Right atrium auricular region (tissue), 2 donors: ENCODE data around the gene ZNF143. TPM values are rescaled to one million over a fixed set of nuclear protein-coding genes. Genes with fewer than 3 reads are reported as not detected.
A peak's percentile ranks its signal among the peaks of the same experiment; 100 is the strongest.

Experiments
- DNase-seq: peaks from one replicate; pipeline ENCODE4 v3.0.0-alpha.2; 2019; ENCODE audit warnings: low spot score
- H3K27ac ChIP-seq, 2 donors: fragments of 200-600 bp; sonication (generic); 1 replicate in 1 of 2; 2 replicates in 1 of 2; pipeline ENCODE4 v1.5.1; 2016 to 2019
- H3K27me3 ChIP-seq, 2 donors: fragments of 200-600 bp; sonication (generic); one replicate each; pipeline versions ENCODE4 v1.5.1 to v1.6.0; 2017 to 2019
- H3K36me3 ChIP-seq: fragments of 200-600 bp; sonication (generic); one replicate; pipeline ENCODE4 v1.5.1; 2016
- H3K4me1 ChIP-seq, 2 donors: fragments of 200-600 bp; sonication (generic); one replicate each; pipeline versions ENCODE4 v1.5.1 to v1.6.0; 2017 to 2019
- H3K4me3 ChIP-seq, 2 donors: fragments of 200-600 bp; sonication (generic); 1 replicate in 1 of 2; 2 replicates in 1 of 2; pipeline ENCODE4 v1.5.1; 2017 to 2019; ENCODE audit warnings: mild to moderate bottlenecking in 1 of 2, moderate library complexity in 1 of 2
- H3K9me3 ChIP-seq, 2 donors: fragments of 200-600 bp; sonication (generic); one replicate each; pipeline ENCODE4 v1.5.1; 2019
- total RNA-seq, 2 donors: library from RNA; depleted of rRNA; stranded (reverse); fragments of >200 nt; gene quantifications; one replicate each; pipeline ENCODE4 v1.1.0, GENCODE V29; 2016
- TF ChIP-seq, protein P1 (sequence below), 2 donors: fragments of 200-600 bp; sonication (generic); IDR thresholded peaks; one replicate each; pipeline ENCODE4 v1.5.1; 2019; ENCODE audit warnings: antibody characterized with exemption in 2 of 2

The ZNF143 gene
- total RNA-seq, 2 donors from 2014 or later: 19.0 to 22.8 TPM

DNA sequence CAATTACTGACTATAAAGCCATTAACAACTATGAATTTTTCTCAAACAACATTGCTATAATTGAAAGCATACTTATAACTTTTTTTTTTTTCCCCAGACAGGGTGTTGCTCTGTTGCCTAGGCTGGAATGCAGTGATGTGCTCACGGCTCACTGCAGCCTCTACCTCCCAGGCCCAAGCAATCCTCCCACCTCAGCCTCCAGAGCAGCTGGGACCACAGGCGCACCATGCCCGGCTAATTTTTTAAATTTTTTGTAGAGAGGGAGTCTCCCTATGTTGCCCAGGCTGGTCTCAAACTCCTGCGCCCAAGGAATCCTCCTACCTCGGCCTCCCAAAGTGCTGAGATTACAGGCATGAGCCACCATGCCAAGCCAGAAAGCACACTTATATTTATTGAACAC is 106.6 kb downstream of the ZNF143 start:
- no peaks in the 10 kb centered on the region for H3K36me3 ChIP-seq
- H3K9me3 ChIP-seq: no peaks in the 10 kb centered on the region
- no peaks in the 10 kb centered on the region for H3K27me3 ChIP-seq
- DNase-seq: no peak
- TF ChIP-seq, protein P1, sequence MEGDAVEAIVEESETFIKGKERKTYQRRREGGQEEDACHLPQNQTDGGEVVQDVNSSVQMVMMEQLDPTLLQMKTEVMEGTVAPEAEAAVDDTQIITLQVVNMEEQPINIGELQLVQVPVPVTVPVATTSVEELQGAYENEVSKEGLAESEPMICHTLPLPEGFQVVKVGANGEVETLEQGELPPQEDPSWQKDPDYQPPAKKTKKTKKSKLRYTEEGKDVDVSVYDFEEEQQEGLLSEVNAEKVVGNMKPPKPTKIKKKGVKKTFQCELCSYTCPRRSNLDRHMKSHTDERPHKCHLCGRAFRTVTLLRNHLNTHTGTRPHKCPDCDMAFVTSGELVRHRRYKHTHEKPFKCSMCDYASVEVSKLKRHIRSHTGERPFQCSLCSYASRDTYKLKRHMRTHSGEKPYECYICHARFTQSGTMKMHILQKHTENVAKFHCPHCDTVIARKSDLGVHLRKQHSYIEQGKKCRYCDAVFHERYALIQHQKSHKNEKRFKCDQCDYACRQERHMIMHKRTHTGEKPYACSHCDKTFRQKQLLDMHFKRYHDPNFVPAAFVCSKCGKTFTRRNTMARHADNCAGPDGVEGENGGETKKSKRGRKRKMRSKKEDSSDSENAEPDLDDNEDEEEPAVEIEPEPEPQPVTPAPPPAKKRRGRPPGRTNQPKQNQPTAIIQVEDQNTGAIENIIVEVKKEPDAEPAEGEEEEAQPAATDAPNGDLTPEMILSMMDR (IDR thresholded peaks at IDR 0.05): no peak
- peak overlapping the region; percentile 89 to 99 for H3K27ac ChIP-seq
- peaks cover 0 to 55% of the 10 kb centered on the region in 2 donors for H3K4me1 ChIP-seq
- H3K4me3 ChIP-seq: no peak overlapping the region

DNA sequence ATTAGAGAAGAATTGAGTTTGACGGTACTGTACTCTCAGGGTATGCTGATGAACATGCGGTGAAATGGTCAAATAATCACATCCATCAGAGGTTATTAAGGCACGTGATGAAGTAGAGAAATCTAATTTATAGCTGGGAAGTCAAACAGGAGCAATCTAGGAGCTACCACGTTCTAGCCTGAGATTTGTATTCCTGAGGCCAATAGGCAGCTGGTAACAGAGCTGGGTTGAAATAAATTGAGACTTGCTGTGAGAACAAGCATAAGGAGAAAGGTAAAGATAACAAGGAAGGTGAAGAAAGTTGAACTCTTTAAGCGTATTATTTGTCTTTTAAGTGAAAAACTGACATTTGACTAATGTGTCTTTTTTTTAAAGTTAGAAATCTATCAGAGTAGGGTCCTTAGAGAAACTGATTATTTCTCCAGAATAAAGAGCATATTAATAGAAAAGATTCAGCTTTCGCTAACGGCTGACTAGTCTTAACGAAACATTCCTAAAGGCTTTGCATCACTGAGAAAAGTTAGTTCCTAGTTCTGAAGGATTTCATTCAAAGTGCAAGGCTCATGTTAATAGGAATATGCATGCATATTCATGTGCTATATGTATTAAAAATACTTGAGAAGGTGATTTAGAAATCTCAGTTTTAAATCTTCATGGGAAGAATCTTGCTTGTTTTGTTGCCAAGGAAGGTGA is 107.5 kb downstream of the ZNF143 start:
- Histone ChIP-seq H3K27me3 (no peaks in the 10 kb centered on the region), H3K4me1 (peaks cover 0 to 58% of the 10 kb centered on the region in 2 donors), H3K9me3 (no peaks in the 10 kb centered on the region), H3K4me3 (no peak overlapping the region), H3K36me3 (no peaks in the 10 kb centered on the region), H3K27ac (peak overlapping the region; percentile 89 to 99)
- DNase-seq: no peak
- TF ChIP-seq, protein P1 (IDR thresholded peaks at IDR 0.05): no peak

- TF ChIP-seq, protein P1 (IDR thresholded peaks at IDR 0.05): no peak
- H3K4me1 ChIP-seq: peaks cover 0 to 58% of the 10 kb centered on the region in 2 donors
- no peaks in the 10 kb centered on the region for H3K9me3 ChIP-seq
- no peaks in the 10 kb centered on the region for H3K36me3 ChIP-seq
- H3K4me3 ChIP-seq: peak overlapping the region in 1 of 2 donors; percentile 16
- peak overlapping the region; percentile 89 to 99 for H3K27ac ChIP-seq
- peak; percentile 83 for DNase-seq
- H3K27me3 ChIP-seq: no peaks in the 10 kb centered on the region
These were observed 108.2 kb downstream of the ZNF143 start for GRCh38 chr11:9568854-9569587.

DNA sequence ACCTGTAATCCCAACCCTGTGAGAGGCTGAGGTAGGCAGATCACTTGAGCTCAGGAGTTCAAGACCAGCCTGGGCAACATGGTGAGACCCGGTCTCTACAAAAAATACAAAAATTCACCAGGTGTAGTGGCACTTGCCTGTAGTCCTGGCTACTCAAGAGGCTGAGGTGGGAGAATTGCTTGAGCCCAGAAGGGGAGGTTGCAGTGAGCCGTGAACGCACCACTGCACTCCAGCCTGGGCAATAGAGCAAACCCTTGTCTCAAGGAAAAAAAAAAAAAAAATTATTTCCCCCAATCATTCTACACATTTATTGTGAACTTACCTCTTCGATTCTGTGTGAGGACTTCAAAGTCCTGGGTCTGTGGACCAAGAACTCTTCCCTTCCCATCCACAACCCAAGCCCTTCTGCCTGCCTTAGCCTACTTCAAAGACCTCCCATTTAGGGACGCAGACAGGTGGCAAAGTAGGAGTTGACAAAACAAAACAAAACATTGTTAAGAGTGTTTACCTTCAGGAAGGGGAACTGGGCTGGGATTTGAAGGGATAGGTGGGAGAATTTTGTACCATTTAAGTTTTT is 108.9 kb downstream of the ZNF143 start:
- Histone ChIP-seq H3K9me3 (no peaks in the 10 kb centered on the region), H3K27me3 (no peaks in the 10 kb centered on the region), H3K4me1 (peaks cover 0 to 59% of the 10 kb centered on the region in 2 donors), H3K4me3 (peak overlapping the region in 1 of 2 donors; percentile 16), H3K27ac (peak overlapping the region; percentile 89 to 99), H3K36me3 (no peaks in the 10 kb centered on the region)
- TF ChIP-seq, protein P1 (IDR thresholded peaks at IDR 0.05): no peak
- no peak for DNase-seq

DNA sequence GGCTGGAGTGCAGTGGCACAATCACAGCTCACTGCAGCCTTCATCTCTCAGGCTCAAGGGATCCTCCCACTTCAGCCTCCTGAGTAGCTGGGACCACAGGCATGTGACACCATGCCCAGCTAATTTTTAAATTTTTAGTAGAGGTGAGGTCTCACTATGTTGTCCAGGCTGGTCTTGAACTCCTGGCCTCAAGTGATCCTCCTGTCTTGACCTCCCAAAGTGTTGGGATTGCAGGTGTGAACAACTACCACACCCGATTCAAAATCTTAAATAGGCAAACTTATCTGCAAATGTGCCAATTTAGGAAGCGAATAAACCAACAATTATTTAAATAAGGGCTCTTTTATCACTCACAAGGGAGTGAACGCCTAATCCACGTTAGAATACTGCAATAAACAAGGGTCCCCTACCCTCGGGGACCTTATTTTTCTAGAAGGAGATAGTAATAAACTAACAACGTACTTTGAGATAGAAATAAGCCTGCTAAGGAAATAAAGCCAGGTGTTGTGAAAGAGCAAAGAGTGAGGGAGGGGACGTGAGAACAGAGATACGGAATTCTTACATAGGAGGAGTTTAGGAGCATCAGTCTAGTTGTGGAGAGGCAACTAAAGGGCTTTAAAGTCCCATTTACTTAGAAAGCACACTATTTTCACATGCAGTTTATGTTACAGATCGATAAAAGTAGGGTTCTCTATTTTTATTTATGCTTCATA is 109.7 kb downstream of the ZNF143 start:
- Histone ChIP-seq H3K4me1 (peaks cover 0 to 59% of the 10 kb centered on the region in 2 donors), H3K27ac (peak overlapping the region; percentile 89 to 99), H3K4me3 (no peak overlapping the region), H3K36me3 (no peaks in the 10 kb centered on the region), H3K27me3 (no peaks in the 10 kb centered on the region), H3K9me3 (no peaks in the 10 kb centered on the region)
- no peak for DNase-seq
- TF ChIP-seq, protein P1 (IDR thresholded peaks at IDR 0.05): no peak
